A673 (cell line): ENCODE data around the gene LURAP1L.

Source experiments
- CTCF ChIP-seq: fragments of 300-800, 200-600 bp; sonication (generic); conservative IDR thresholded peaks from 2 replicates; pipeline ENCODE4 v1.5.1; 2017; ENCODE audit warnings: low read depth, mild to moderate bottlenecking, antibody characterized with exemption, low read length, moderate library complexity, mixed read lengths
- EZH2 ChIP-seq: fragments of 200-600 bp; sonication (generic); IDR thresholded peaks from 2 replicates; pipeline ENCODE4 v1.6.1; 2017; ENCODE audit warnings: borderline replicate concordance, low read depth, mild to moderate bottlenecking, mixed read lengths, antibody characterized with exemption, low read length; ENCODE audit not compliant: poor library complexity, severe bottlenecking

GRCh38 chr9:12814877-12815237 is 40.0 kb downstream of the LURAP1L start:
- TF ChIP-seq CTCF (no peak), EZH2 (no peak)
